GM18502 (cell line): ENCODE data around the gene RHBDD3.

ENCODE experiments used
- ATAC-seq: cut with Tn5 transposase; IDR thresholded peaks from one replicate; pipeline ENCODE4 v1.9.1; 2021; ENCODE audit warnings: mild to moderate bottlenecking; ENCODE audit not compliant: unreplicated experiment, poor library complexity

The RHBDD3 gene

GRCh38 chr22:29270475-29271271 lies 2.9 kb upstream of the RHBDD3 start:
- no peak for ATAC-seq

GRCh38 chr22:29269731-29270474 lies 2.1 kb upstream of the RHBDD3 start:
- ATAC-seq, result no peak

GRCh38 chr22:29269230-29269604 lies 1.4 kb upstream of the RHBDD3 start:
- no peak for ATAC-seq

- ATAC-seq, result peak; percentile 29
These were observed 889 bp upstream of the RHBDD3 start for GRCh38 chr22:29268511-29269229.

- no peak for ATAC-seq
These were observed 321 bp downstream of the RHBDD3 start for GRCh38 chr22:29267462-29267857.

- no peak for ATAC-seq
These were observed 968 bp downstream of the RHBDD3 start for GRCh38 chr22:29266564-29267461.

- no peak for ATAC-seq
These were observed 1.9 kb downstream of the RHBDD3 start for GRCh38 chr22:29265929-29266328.

- no peak for ATAC-seq
These were observed 2.5 kb downstream of the RHBDD3 start for GRCh38 chr22:29265305-29265704.

- ATAC-seq, result no peak
These were observed 3.9 kb downstream of the RHBDD3 start for GRCh38 chr22:29263791-29264276.

- ATAC-seq, result no peak
These were observed 7.0 kb downstream of the RHBDD3 start for GRCh38 chr22:29260601-29261315.

- no peak for ATAC-seq
These were observed 7.7 kb downstream of the RHBDD3 start for GRCh38 chr22:29260031-29260560.

- ATAC-seq, result no peak
These were observed 8.4 kb downstream of the RHBDD3 start for GRCh38 chr22:29259253-29259899.

- no peak for ATAC-seq
These were observed 9.2 kb downstream of the RHBDD3 start for GRCh38 chr22:29258407-29259252.

GRCh38 chr22:29257751-29258181 lies 10.0 kb downstream of the RHBDD3 start:
- ATAC-seq, result no peak

- ATAC-seq, result no peak
These were observed 11.0 kb downstream of the RHBDD3 start for GRCh38 chr22:29256606-29257325.

- no peak for ATAC-seq
These were observed 12.6 kb downstream of the RHBDD3 start for GRCh38 chr22:29255064-29255621.

- no peak for ATAC-seq
These were observed 13.5 kb downstream of the RHBDD3 start for GRCh38 chr22:29254286-29254660.
